Kidney capillary endothelial cell (primary cell): Measurements from ENCODE around the gene ANXA3.

Source experiments
- DNase-seq: peaks from one replicate; pipeline ENCODE4 v3.0.0-alpha.2; 2018; ENCODE audit warnings: low spot score

Gene ANXA3

GRCh38 chr4:78644744-78645330, 93.3 kb downstream of the ANXA3 start:
- DNase-seq, result peak; percentile 91

- peak; percentile 90 for DNase-seq
Measured at GRCh38 chr4:78645853-78646757, 94.5 kb downstream of the ANXA3 start.

GRCh38 chr4:78647272-78647671, 95.7 kb downstream of the ANXA3 start:
- no peak for DNase-seq

- DNase-seq, result no peak
Measured at GRCh38 chr4:78648640-78649363, 97.2 kb downstream of the ANXA3 start.

DNA sequence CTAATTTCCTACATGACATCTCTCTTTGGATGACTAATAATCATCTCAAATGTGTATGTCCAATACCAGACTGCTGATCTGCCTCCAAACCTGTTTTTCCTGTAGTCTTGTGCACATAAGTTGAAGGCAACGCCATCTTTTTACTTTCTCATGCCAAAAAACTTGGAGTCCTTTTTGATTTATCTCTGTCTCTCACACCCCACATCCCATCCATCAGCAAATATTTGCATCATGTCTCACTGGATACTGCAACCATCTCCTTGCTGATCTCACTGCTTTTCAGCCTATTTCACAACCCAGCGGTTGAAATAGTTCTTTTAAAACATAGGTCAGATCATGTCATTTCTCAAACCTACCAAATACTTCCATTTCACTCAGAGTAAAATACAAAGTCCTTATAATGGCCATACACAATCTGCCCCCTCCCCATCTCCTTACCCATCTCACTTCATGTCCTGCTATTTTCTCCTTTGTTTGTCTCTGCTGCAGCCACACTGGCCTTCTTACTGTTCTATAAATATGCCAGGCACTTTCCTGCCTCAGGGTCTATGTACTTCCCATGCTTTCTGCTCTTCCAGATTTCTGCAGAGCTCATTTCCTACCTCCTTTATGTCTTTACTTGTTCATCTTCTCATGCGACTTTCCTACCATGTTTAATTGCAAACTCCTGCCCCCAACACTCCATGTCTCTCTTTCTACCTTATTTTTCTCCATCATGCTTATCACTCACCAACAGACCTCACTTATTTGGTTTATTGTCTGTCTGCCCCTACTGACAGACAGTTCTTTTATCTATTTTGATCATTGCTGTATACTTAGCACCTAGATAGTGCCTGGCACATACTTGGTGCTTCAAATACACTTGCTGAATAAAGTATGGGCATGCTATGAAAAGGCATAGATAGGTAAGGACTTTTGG, 98.8 kb downstream of the ANXA3 start:
- no peak for DNase-seq

DNA sequence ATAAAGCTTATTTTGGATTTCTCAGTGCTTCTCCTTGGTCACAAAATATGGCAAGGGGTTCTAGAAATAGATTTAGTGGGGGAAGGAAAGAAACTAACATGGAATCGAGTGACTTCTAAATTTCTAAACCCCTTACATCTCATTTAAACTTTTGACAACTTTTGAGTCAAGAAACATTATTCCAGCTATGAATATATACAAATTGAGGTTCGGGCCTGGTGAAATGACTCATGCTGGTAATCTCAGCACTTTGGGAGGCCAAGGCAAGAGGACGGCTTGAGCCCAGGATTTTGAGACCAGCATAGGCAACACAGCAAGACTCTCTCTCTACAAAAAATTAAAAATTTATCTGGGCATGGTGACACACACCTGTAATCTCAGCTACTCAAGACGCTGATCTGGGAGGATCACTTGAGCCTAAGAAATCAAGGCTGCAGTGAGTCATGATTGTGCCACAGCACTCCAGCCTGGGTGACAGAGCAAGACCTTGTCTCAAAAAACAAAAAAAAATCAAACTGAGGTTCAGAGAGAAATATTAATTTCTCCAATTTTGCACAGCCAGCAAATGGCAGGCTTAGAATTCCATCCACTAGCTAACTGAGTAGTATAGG, 99.8 kb downstream of the ANXA3 start:
- DNase-seq, result no peak

- DNase-seq, result no peak
Measured at GRCh38 chr4:78652282-78652876, 100.8 kb downstream of the ANXA3 start.

GRCh38 chr4:78653655-78654054, 102.1 kb downstream of the ANXA3 start:
- no peak for DNase-seq

GRCh38 chr4:78654807-78655206, 103.2 kb downstream of the ANXA3 start:
- DNase-seq, result no peak

- DNase-seq, result peak; percentile 85
Measured at GRCh38 chr4:78656968-78657445, 105.4 kb downstream of the ANXA3 start.

DNA sequence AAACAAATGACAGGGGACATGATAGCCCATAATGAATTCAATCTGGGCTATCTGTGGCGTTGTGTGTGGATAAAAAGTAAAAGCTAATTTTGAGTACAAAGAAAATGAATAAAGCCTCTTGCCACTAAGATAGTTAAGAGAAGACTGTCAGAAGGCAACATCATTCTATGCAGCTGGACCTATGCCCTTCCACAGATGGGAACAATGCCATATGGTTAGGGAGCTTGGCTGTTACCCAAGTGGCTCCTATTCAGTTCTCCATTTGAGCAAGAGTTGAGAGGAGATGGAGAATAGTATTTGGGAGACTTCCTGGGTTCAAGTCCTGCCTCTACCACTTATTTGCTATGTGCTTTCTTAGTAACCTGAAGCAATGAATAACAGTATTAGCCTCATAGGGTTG, 107.7 kb downstream of the ANXA3 start:
- no peak for DNase-seq

DNA sequence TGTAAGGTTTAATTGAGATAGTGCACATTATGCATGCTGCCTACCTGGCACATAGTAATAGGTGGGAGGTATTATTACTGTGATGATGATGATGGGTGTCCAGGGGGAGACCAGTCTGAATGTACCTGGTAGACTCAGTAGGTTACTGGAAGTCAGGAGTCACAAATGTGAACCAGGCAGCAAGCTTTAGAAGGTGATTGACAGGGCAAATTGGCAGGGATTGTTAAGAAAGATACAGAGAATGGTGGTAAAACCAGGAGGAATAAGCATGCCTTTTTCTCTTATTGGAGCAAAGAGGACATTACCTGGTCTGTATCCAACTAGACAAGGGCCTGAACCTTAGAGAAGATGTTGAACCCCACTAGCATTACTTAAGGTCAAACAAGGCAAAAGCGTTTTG, 108.1 kb downstream of the ANXA3 start:
- no peak for DNase-seq
